HCT116 (cell line): ENCODE results near the gene ADARB2. TPM values are rescaled to one million over a fixed set of nuclear protein-coding genes. Genes with fewer than 3 reads are reported as not detected.

Source experiments
- ATAC-seq: fragments of 200-7000 bp; cut with Tn5 transposase; 2 replicates; pipeline ENCODE4 v1.9.1; 2020; ENCODE audit warnings: mild to moderate bottlenecking, moderate library complexity
- BruUV-seq: library from RNA; stranded (reverse); fragments of 400-500 nt; replicated peaks from 2 replicates; lab custom pipeline; 2021; lab: Mats Ljungman, UMichigan
- CTCF ChIA-PET: fragments of 300-600 bp; sonication (Branson Sonifier 250); formaldehyde crosslinking; loops from one replicate; lab custom pipeline; 2021; ENCODE audit warnings: antibody characterized with exemption; lab: Charles Lee
- POLR2A ChIA-PET: fragments of 300-600, 350-600 bp; sonication (Branson Sonifier 250); formaldehyde crosslinking; loops from one replicate; lab custom pipeline; 2021; ENCODE audit warnings: antibody characterized with exemption; lab: Charles Lee
- RAD21 ChIA-PET, 2 experiments: fragments of 300-600 bp; sonication (Branson Sonifier 250); formaldehyde crosslinking; loops; one replicate each; lab custom pipeline; 2023; ENCODE audit warnings: low total read pairs in 2 of 2; ENCODE audit not compliant: uncharacterized antibody in 2 of 2, unreplicated experiment in 2 of 2, low non-redundant PET in 1 of 2; lab: Charles Lee
- DNase-seq: peaks from one replicate; pipeline ENCODE4 v3.0.0-alpha.2; 2010; ENCODE audit warnings: low read depth, low spot score
- H2AFZ ChIP-seq: fragments of 200-600 bp; shearing (Covaris generic), sonication (generic); 2 replicates; pipeline ENCODE4 v1.6.1; 2017; ENCODE audit warnings: low read depth, mixed run types, mixed read lengths, antibody characterized with exemption, low read length; ENCODE audit not compliant: poor library complexity, severe bottlenecking
- H3K27ac ChIP-seq: 2 replicates; pipeline ENCODE4 v1.5.1; 2012; ENCODE audit warnings: low read depth, low read length
- H3K27me3 ChIP-seq: fragments of 200-600 bp; sonication (generic); 2 replicates; pipeline ENCODE4 v1.6.1; 2016; ENCODE audit warnings: mixed run types, low read length, mixed read lengths; ENCODE audit not compliant: insufficient read depth
- H3K36me3 ChIP-seq, 2 experiments: fragments of 200-500 bp in 1 of 2; fragments of 200-600 bp in 1 of 2; sonication (Bioruptor generic) in 1 of 2; sonication (generic) in 1 of 2; 2 replicates each; pipeline versions ENCODE4 v1.5.1 to v1.6.1; 2014 to 2016; ENCODE audit warnings: low read length in 2 of 2, inconsistent platforms in 1 of 2, mixed read lengths in 1 of 2, mixed run types in 1 of 2; ENCODE audit not compliant: insufficient read depth in 2 of 2, control insufficient read depth in 1 of 2
- H3K4me1 ChIP-seq, 2 experiments: fragments of 200-600 bp in 1 of 2; sonication (generic) in 1 of 2; 2 replicates each; pipeline versions ENCODE4 v1.5.1 to v1.6.1; 2012 to 2017; ENCODE audit warnings: low read length in 2 of 2, inconsistent platforms in 1 of 2, mild to moderate bottlenecking in 1 of 2, mixed read lengths in 1 of 2, mixed run types in 1 of 2, moderate library complexity in 1 of 2; ENCODE audit not compliant: insufficient read depth in 2 of 2, control insufficient read depth in 1 of 2
- H3K4me2 ChIP-seq: fragments of 200-600 bp; sonication (generic); 2 replicates; pipeline ENCODE4 v1.6.1; 2017; ENCODE audit warnings: mixed run types, low read length, mixed read lengths
- H3K4me3 ChIP-seq, 2 experiments: fragments of 200-600 bp in 1 of 2; sonication (generic) in 1 of 2; replicated peaks in 1 of 2; 2 replicates each; pipeline ENCODE4 v1.5.1; 2011 to 2016; ENCODE audit warnings: low read length in 2 of 2, control low read depth in 1 of 2, low read depth in 1 of 2, mild to moderate bottlenecking in 1 of 2, mixed read lengths in 1 of 2, mixed run types in 1 of 2
- H3K79me2 ChIP-seq: fragments of 200-600 bp; sonication (generic); 2 replicates; pipeline ENCODE4 v1.6.1; 2017; ENCODE audit warnings: mild to moderate bottlenecking, mixed run types, low read length, moderate library complexity, mixed read lengths; ENCODE audit not compliant: insufficient read depth
- H3K9ac ChIP-seq: fragments of 200-600 bp; sonication (generic); 2 replicates; pipeline ENCODE4 v1.6.1; 2016; ENCODE audit warnings: low read length, mixed read lengths
- H3K9me2 ChIP-seq: fragments of 200-600 bp; sonication (generic), shearing (Covaris generic); 2 replicates; pipeline ENCODE4 v1.6.1; 2017; ENCODE audit warnings: mixed run types, mild to moderate bottlenecking, moderate library complexity; ENCODE audit not compliant: insufficient read depth
- H3K9me3 ChIP-seq, 2 experiments: fragments of 200-500 bp in 1 of 2; fragments of 200-600 bp in 1 of 2; sonication (Bioruptor generic) in 1 of 2; sonication (generic) in 1 of 2; 2 replicates each; pipeline ENCODE4 v1.6.1; 2014 to 2017; ENCODE audit warnings: low read length in 2 of 2, mixed read lengths in 2 of 2, inconsistent platforms in 1 of 2, low read depth in 1 of 2, mild to moderate bottlenecking in 1 of 2, mixed run types in 1 of 2, moderate library complexity in 1 of 2; ENCODE audit not compliant: control insufficient read depth in 1 of 2, insufficient read depth in 1 of 2
- H4K20me1 ChIP-seq: fragments of 200-600 bp; sonication (generic), shearing (Covaris generic); 2 replicates; pipeline ENCODE4 v1.6.1; 2017; ENCODE audit warnings: mixed run types, mild to moderate bottlenecking, moderate library complexity; ENCODE audit not compliant: insufficient read depth
- CEBPB ChIP-seq: IDR thresholded peaks from 2 replicates; pipeline ENCODE4 v1.6.1; 2012; ENCODE audit warnings: low read depth
- EGR1 ChIP-seq: IDR thresholded peaks from 2 replicates; pipeline ENCODE4 v1.6.1; 2012; ENCODE audit warnings: low read depth
- EZH2 ChIP-seq: fragments of 200-600 bp; sonication (generic); IDR thresholded peaks from 2 replicates; pipeline ENCODE4 v1.6.1; 2017; ENCODE audit warnings: antibody characterized with exemption, mixed run types
- FOSL1 ChIP-seq: IDR thresholded peaks from 2 replicates; pipeline ENCODE4 v1.6.1; 2012; ENCODE audit warnings: low read depth
- JUND ChIP-seq: IDR thresholded peaks from 2 replicates; pipeline ENCODE4 v1.6.1; 2012
- POLR2AphosphoS5 ChIP-seq: IDR thresholded peaks from 2 replicates; pipeline ENCODE4 v1.6.1; 2011; ENCODE audit warnings: mild to moderate bottlenecking, low read depth, low read length, moderate library complexity
- RAD21 ChIP-seq: IDR thresholded peaks from 2 replicates; pipeline ENCODE4 v1.6.1; 2012; ENCODE audit warnings: low read depth, mild to moderate bottlenecking
- SP1 ChIP-seq: IDR thresholded peaks from 2 replicates; pipeline ENCODE4 v1.6.1; 2012; ENCODE audit warnings: low read depth
- SRF ChIP-seq: IDR thresholded peaks from 2 replicates; pipeline ENCODE4 v1.6.1; 2012; ENCODE audit warnings: low read depth
- ZNF274 ChIP-seq: fragments of 200-500 bp; sonication (Bioruptor generic); IDR thresholded peaks from 2 replicates; pipeline ENCODE4 v1.6.1; 2014; ENCODE audit warnings: mild to moderate bottlenecking, low read depth, low read length, inconsistent platforms
- intact Hi-C: fragments of 100-400 bp; cut with micrococcal nuclease; formaldehyde crosslinking; loops from 2 replicates; pipeline ENCODE4 v1.10.0; 2022
- total RNA-seq: library from RNA; stranded (reverse); gene quantifications from one replicate; pipeline ENCODE4 v1.2.1, GENCODE V29; 2021; ENCODE audit not compliant: unreplicated experiment
- TF ChIP-seq, protein P1 (sequence below): IDR thresholded peaks from 2 replicates; pipeline ENCODE4 v1.6.1; 2012; ENCODE audit warnings: low read depth
- TF ChIP-seq, protein P2 (sequence below), 3 experiments: fragments of 200-600 bp in 1 of 3; sonication (generic) in 1 of 3; IDR thresholded peaks in 2 of 3; conservative IDR thresholded peaks in 1 of 3; 2 replicates each; pipeline ENCODE4 v1.5.1; 2012 to 2017; ENCODE audit warnings: low read depth in 2 of 3, low read length in 2 of 3, antibody characterized with exemption in 1 of 3, borderline replicate concordance in 1 of 3, control low read depth in 1 of 3, mild to moderate bottlenecking in 1 of 3, mixed read lengths in 1 of 3, mixed run types in 1 of 3, moderate library complexity in 1 of 3; ENCODE audit not compliant: insufficient read depth in 1 of 3
- TF ChIP-seq, protein P3 (sequence below): IDR thresholded peaks from 2 replicates; pipeline ENCODE4 v1.6.1; 2011; ENCODE audit warnings: mild to moderate bottlenecking, low read length, moderate library complexity; ENCODE audit not compliant: insufficient replicate concordance; ENCODE audit errors: extremely low read depth
- TF ChIP-seq, protein P4 (sequence below): IDR thresholded peaks from 2 replicates; pipeline ENCODE4 v1.6.1; 2012
- TF ChIP-seq, protein P5 (sequence below): IDR thresholded peaks from 2 replicates; pipeline ENCODE4 v1.6.1; 2012

The ADARB2 gene
- total RNA-seq, 1 experiment from 2014 or later: not detected

DNA sequence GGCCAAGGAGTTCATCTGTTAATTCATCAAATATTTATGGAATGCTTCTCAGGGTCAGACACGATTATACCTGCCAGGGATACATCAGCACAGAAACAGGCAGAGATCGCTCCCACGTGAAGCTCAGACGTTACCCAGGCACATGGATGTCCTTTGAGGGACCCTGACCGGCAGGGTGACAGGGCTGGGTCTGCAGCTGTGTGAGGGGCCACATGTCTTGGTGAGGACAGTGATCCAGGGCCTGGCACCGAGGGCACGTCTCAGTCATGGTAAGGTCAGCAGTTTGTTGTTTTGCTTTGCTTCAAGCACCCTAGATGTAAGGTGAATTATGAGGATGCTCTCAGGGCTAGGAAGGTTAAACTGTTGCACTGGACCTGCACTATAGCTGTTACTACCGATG, 453.2 kb downstream of the ADARB2 start:
- no TSS peak for BruUV-seq
- Histone ChIP-seq H3K79me2 (no peaks in the 10 kb centered on the region), H4K20me1 (no peaks in the 10 kb centered on the region), H3K9ac (no peak overlapping the region), H3K27ac (no peak overlapping the region), H3K9me2 (no peaks in the 10 kb centered on the region), H2AFZ (no peak overlapping the region), H3K36me3 (no peaks in the 10 kb centered on the region), H3K9me3 (no peaks in the 10 kb centered on the region), H3K4me3 (no peak overlapping the region), H3K4me2 (no peak overlapping the region), H3K27me3 (peaks cover 34% of the 10 kb centered on the region; the same call in 1 of the 2 replicates), H3K4me1 (no peaks in the 10 kb centered on the region)
- POLR2A ChIA-PET: no interaction called here
- intact Hi-C loops: no loop called here
- ATAC-seq (no peak), DNase-seq (no peak)
- TF ChIP-seq, protein P1, sequence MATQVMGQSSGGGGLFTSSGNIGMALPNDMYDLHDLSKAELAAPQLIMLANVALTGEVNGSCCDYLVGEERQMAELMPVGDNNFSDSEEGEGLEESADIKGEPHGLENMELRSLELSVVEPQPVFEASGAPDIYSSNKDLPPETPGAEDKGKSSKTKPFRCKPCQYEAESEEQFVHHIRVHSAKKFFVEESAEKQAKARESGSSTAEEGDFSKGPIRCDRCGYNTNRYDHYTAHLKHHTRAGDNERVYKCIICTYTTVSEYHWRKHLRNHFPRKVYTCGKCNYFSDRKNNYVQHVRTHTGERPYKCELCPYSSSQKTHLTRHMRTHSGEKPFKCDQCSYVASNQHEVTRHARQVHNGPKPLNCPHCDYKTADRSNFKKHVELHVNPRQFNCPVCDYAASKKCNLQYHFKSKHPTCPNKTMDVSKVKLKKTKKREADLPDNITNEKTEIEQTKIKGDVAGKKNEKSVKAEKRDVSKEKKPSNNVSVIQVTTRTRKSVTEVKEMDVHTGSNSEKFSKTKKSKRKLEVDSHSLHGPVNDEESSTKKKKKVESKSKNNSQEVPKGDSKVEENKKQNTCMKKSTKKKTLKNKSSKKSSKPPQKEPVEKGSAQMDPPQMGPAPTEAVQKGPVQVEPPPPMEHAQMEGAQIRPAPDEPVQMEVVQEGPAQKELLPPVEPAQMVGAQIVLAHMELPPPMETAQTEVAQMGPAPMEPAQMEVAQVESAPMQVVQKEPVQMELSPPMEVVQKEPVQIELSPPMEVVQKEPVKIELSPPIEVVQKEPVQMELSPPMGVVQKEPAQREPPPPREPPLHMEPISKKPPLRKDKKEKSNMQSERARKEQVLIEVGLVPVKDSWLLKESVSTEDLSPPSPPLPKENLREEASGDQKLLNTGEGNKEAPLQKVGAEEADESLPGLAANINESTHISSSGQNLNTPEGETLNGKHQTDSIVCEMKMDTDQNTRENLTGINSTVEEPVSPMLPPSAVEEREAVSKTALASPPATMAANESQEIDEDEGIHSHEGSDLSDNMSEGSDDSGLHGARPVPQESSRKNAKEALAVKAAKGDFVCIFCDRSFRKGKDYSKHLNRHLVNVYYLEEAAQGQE: no peak
- TF ChIP-seq EZH2 (no peak), SRF (no peak), EGR1 (no peak), JUND (no peak), POLR2AphosphoS5 (no peak), ZNF274 (no peak), CEBPB (no peak), RAD21 (no peak), SP1 (no peak), FOSL1 (no peak)
- TF ChIP-seq, protein P2, sequence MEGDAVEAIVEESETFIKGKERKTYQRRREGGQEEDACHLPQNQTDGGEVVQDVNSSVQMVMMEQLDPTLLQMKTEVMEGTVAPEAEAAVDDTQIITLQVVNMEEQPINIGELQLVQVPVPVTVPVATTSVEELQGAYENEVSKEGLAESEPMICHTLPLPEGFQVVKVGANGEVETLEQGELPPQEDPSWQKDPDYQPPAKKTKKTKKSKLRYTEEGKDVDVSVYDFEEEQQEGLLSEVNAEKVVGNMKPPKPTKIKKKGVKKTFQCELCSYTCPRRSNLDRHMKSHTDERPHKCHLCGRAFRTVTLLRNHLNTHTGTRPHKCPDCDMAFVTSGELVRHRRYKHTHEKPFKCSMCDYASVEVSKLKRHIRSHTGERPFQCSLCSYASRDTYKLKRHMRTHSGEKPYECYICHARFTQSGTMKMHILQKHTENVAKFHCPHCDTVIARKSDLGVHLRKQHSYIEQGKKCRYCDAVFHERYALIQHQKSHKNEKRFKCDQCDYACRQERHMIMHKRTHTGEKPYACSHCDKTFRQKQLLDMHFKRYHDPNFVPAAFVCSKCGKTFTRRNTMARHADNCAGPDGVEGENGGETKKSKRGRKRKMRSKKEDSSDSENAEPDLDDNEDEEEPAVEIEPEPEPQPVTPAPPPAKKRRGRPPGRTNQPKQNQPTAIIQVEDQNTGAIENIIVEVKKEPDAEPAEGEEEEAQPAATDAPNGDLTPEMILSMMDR (IDR thresholded peaks at IDR 0.05 in 2 of 3, conservative IDR thresholded peaks at IDR 0.05 in 1 of 3; ENCODE audit: borderline replicate concordance in 1 of 3, insufficient read depth in 1 of 3, low read depth in 2 of 3, low read length in 2 of 3): no peak
- TF ChIP-seq, protein P3, sequence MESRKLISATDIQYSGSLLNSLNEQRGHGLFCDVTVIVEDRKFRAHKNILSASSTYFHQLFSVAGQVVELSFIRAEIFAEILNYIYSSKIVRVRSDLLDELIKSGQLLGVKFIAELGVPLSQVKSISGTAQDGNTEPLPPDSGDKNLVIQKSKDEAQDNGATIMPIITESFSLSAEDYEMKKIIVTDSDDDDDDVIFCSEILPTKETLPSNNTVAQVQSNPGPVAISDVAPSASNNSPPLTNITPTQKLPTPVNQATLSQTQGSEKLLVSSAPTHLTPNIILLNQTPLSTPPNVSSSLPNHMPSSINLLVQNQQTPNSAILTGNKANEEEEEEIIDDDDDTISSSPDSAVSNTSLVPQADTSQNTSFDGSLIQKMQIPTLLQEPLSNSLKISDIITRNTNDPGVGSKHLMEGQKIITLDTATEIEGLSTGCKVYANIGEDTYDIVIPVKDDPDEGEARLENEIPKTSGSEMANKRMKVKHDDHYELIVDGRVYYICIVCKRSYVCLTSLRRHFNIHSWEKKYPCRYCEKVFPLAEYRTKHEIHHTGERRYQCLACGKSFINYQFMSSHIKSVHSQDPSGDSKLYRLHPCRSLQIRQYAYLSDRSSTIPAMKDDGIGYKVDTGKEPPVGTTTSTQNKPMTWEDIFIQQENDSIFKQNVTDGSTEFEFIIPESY: no peak
- TF ChIP-seq, protein P4, sequence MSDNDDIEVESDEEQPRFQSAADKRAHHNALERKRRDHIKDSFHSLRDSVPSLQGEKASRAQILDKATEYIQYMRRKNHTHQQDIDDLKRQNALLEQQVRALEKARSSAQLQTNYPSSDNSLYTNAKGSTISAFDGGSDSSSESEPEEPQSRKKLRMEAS: no peak
- TF ChIP-seq, protein P5, sequence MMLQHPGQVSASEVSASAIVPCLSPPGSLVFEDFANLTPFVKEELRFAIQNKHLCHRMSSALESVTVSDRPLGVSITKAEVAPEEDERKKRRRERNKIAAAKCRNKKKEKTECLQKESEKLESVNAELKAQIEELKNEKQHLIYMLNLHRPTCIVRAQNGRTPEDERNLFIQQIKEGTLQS: no peak
- RAD21 ChIA-PET: no interaction called here
- CTCF ChIA-PET: no interaction called here
